HG02970 (cell line): ENCODE data around the gene SAMSN1.

Source experiments
- ATAC-seq: cut with Tn5 transposase; IDR thresholded peaks from one replicate; pipeline ENCODE4 v1.9.1; 2021; ENCODE audit warnings: mild to moderate bottlenecking, moderate library complexity, moderate number of reproducible peaks; ENCODE audit not compliant: unreplicated experiment, low FRiP score

SAMSN1 gene

GRCh38 chr21:14452727-14453241, 93.3 kb downstream of the SAMSN1 start:
- no peak for ATAC-seq

GRCh38 chr21:14452031-14452726, 93.9 kb downstream of the SAMSN1 start:
- no peak for ATAC-seq

GRCh38 chr21:14451546-14451945, 94.6 kb downstream of the SAMSN1 start:
- ATAC-seq: no peak

GRCh38 chr21:14448784-14449183, 97.3 kb downstream of the SAMSN1 start:
- no peak for ATAC-seq

- no peak for ATAC-seq
Measured at GRCh38 chr21:14438211-14438610, 107.9 kb downstream of the SAMSN1 start.

GRCh38 chr21:14435423-14435822, 110.7 kb downstream of the SAMSN1 start:
- ATAC-seq: no peak
